SU-DHL-6 (cell line): ENCODE results near the gene CA5A.

Experiments used
- H2AFZ ChIP-seq: fragments of 200-600 bp; sonication (generic); 2 replicates; pipeline ENCODE4 v1.6.1; 2014; ENCODE audit warnings: low read depth, mild to moderate bottlenecking, moderate library complexity, mixed read lengths, antibody characterized with exemption, low read length; ENCODE audit not compliant: severe bottlenecking
- H3F3A ChIP-seq: fragments of 200-600 bp; shearing (Covaris generic); 2 replicates; pipeline ENCODE4 v1.6.0; 2016; ENCODE audit warnings: antibody characterized with exemption, mild to moderate bottlenecking; ENCODE audit not compliant: insufficient read depth
- H3K27ac ChIP-seq: fragments of 200-600 bp; sonication (generic); 2 replicates; pipeline ENCODE4 v1.5.1; 2016; ENCODE audit warnings: low read depth, mild to moderate bottlenecking, low read length, moderate library complexity, mixed read lengths
- H3K27me3 ChIP-seq: fragments of 200-600 bp; sonication (generic), shearing (Covaris generic); 2 replicates; pipeline ENCODE4 v1.6.0; 2014; ENCODE audit warnings: mild to moderate bottlenecking, low read length
- H3K36me3 ChIP-seq: fragments of 200-600 bp; sonication (generic); 2 replicates; pipeline ENCODE4 v1.6.1; 2014; ENCODE audit warnings: mild to moderate bottlenecking, low read length, mixed read lengths
- H3K4me2 ChIP-seq: fragments of 300-600, 200-600 bp; shearing (Covaris generic), sonication (generic); 2 replicates; pipeline ENCODE4 v1.6.0; 2014; ENCODE audit warnings: low read length, low read depth, mild to moderate bottlenecking; ENCODE audit not compliant: poor library complexity, severe bottlenecking
- H3K4me3 ChIP-seq: fragments of 200-600 bp; sonication (generic); 2 replicates; pipeline ENCODE4 v1.5.1; 2014; ENCODE audit warnings: antibody characterized with exemption, low read length, mild to moderate bottlenecking, mixed read lengths; ENCODE audit not compliant: insufficient read depth, poor library complexity, severe bottlenecking
- H3K79me2 ChIP-seq: fragments of 200-600 bp; sonication (generic); 2 replicates; pipeline ENCODE4 v1.6.1; 2014; ENCODE audit warnings: mild to moderate bottlenecking, low read length, moderate library complexity; ENCODE audit not compliant: insufficient read depth
- H3K9ac ChIP-seq: fragments of 200-600 bp; sonication (generic); 2 replicates; pipeline ENCODE4 v1.7.0; 2014; ENCODE audit warnings: mild to moderate bottlenecking, low read length
- H3K9me2 ChIP-seq: fragments of 200-600 bp; sonication (generic); replicated peaks from 2 replicates; pipeline ENCODE4 v1.6.1; 2014; ENCODE audit warnings: low read length; ENCODE audit not compliant: insufficient read depth
- H3K9me3 ChIP-seq: fragments of 200-600 bp; sonication (generic); 2 replicates; pipeline ENCODE4 v1.6.1; 2014; ENCODE audit warnings: low read length, mixed read lengths; ENCODE audit not compliant: insufficient read depth
- H4K20me1 ChIP-seq: fragments of 200-600 bp; sonication (generic); 2 replicates; pipeline ENCODE4 v1.6.1; 2014; ENCODE audit warnings: low read depth, mild to moderate bottlenecking, antibody characterized with exemption, low read length, moderate library complexity, mixed read lengths
- EZH2phosphoT487 ChIP-seq: fragments of 200-600 bp; sonication (generic), shearing (Covaris generic); conservative IDR thresholded peaks from 2 replicates; pipeline ENCODE4 v1.6.1; 2018; ENCODE audit warnings: mild to moderate bottlenecking, antibody characterized with exemption, low read length, moderate library complexity, mixed read lengths
- TF ChIP-seq, protein P1 (sequence below): fragments of 200-600 bp; sonication (generic); IDR thresholded peaks from one replicate; pipeline ENCODE4 v1.5.1; 2017; ENCODE audit warnings: antibody characterized with exemption, mild to moderate bottlenecking, low read length, moderate library complexity; ENCODE audit not compliant: insufficient read depth, poor library complexity, severe bottlenecking

Gene CA5A

GRCh38 chr16:87922250-87922871 is 14.0 kb downstream of the CA5A start:
- Histone ChIP-seq H3K9me2 (no peaks in the 10 kb centered on the region), H3K27ac (no peak overlapping the region), H3K79me2 (no peaks in the 10 kb centered on the region), H4K20me1 (no peaks in the 10 kb centered on the region), H3K4me3 (no peak overlapping the region), H3K9me3 (no peaks in the 10 kb centered on the region), H3F3A (no peaks in the 10 kb centered on the region), H2AFZ (no peak overlapping the region), H3K36me3 (no peaks in the 10 kb centered on the region), H3K4me2 (no peak overlapping the region), H3K27me3 (no peaks in the 10 kb centered on the region), H3K9ac (no peak overlapping the region)
- no peak for TF ChIP-seq EZH2phosphoT487
- TF ChIP-seq, protein P1, sequence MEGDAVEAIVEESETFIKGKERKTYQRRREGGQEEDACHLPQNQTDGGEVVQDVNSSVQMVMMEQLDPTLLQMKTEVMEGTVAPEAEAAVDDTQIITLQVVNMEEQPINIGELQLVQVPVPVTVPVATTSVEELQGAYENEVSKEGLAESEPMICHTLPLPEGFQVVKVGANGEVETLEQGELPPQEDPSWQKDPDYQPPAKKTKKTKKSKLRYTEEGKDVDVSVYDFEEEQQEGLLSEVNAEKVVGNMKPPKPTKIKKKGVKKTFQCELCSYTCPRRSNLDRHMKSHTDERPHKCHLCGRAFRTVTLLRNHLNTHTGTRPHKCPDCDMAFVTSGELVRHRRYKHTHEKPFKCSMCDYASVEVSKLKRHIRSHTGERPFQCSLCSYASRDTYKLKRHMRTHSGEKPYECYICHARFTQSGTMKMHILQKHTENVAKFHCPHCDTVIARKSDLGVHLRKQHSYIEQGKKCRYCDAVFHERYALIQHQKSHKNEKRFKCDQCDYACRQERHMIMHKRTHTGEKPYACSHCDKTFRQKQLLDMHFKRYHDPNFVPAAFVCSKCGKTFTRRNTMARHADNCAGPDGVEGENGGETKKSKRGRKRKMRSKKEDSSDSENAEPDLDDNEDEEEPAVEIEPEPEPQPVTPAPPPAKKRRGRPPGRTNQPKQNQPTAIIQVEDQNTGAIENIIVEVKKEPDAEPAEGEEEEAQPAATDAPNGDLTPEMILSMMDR, result no peak

GRCh38 chr16:87921236-87921773 is 15.0 kb downstream of the CA5A start:
- no peaks in the 10 kb centered on the region for H3K79me2 ChIP-seq
- H3K27ac ChIP-seq, result no peak overlapping the region
- no peak overlapping the region for H3K4me2 ChIP-seq
- no peak overlapping the region for H3K4me3 ChIP-seq
- H3K9me2 ChIP-seq, result no peaks in the 10 kb centered on the region
- H2AFZ ChIP-seq, result no peak overlapping the region
- no peaks in the 10 kb centered on the region for H3K9me3 ChIP-seq
- no peaks in the 10 kb centered on the region for H3K27me3 ChIP-seq
- H3K9ac ChIP-seq, result no peak overlapping the region
- H3K36me3 ChIP-seq, result no peaks in the 10 kb centered on the region
- no peaks in the 10 kb centered on the region for H4K20me1 ChIP-seq
- H3F3A ChIP-seq, result no peaks in the 10 kb centered on the region
- TF ChIP-seq EZH2phosphoT487, result no peak
- TF ChIP-seq, protein P1, result no peak

DNA sequence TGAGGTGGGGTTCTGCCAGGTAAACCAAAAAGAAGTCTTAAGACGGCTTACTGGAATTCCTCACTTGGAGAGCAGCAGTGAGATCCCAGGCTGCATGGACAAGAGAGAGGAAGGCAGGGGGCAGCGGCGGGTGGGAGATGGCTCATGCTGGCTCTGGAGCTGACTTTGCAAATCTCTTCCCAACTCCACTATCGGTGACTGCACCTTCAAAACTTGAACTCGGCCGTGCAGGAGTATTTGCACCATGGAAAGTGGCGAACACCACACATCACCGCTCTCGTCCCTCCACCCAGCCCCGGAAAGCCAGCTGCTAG is 16.7 kb downstream of the CA5A start:
- no peaks in the 10 kb centered on the region for H3F3A ChIP-seq
- TF ChIP-seq, protein P1, result no peak
- TF ChIP-seq EZH2phosphoT487, result no peak
- H3K79me2 ChIP-seq, result no peaks in the 10 kb centered on the region
- H3K9ac ChIP-seq, result no peak overlapping the region
- H3K27me3 ChIP-seq, result no peaks in the 10 kb centered on the region
- H3K9me3 ChIP-seq, result no peaks in the 10 kb centered on the region
- H3K4me3 ChIP-seq, result no peak overlapping the region
- H3K9me2 ChIP-seq, result no peaks in the 10 kb centered on the region
- H2AFZ ChIP-seq, result no peak overlapping the region
- H3K36me3 ChIP-seq, result no peaks in the 10 kb centered on the region
- H3K27ac ChIP-seq, result no peak overlapping the region
- H4K20me1 ChIP-seq, result no peaks in the 10 kb centered on the region
- no peak overlapping the region for H3K4me2 ChIP-seq
